IMR-90 (cell line): ENCODE measurements around the gene CCR3.

ENCODE experiments used
- CEBPB ChIP-seq: IDR thresholded peaks from 2 replicates; pipeline ENCODE4 v1.6.1; 2012; ENCODE audit warnings: low read depth, low read length, improper control_type of control experiment
- CTCF ChIP-seq: conservative IDR thresholded peaks from 2 replicates; pipeline ENCODE4 v1.5.1; 2012; ENCODE audit warnings: mild to moderate bottlenecking, low read depth, low read length, improper control_type of control experiment
- FOS ChIP-seq: fragments of 150-350 bp; IDR thresholded peaks from 2 replicates; pipeline ENCODE4 v1.6.1; 2016; ENCODE audit warnings: low read depth, low read length
- MAFK ChIP-seq: IDR thresholded peaks from 2 replicates; pipeline ENCODE4 v1.6.1; 2012; ENCODE audit warnings: low read depth, low read length, improper control_type of control experiment
- MXI1 ChIP-seq: IDR thresholded peaks from 2 replicates; pipeline ENCODE4 v1.6.1; 2012; ENCODE audit warnings: low read depth, mild to moderate bottlenecking, low read length, moderate library complexity, borderline replicate concordance
- NFE2L2 ChIP-seq: fragments of 150-350 bp; IDR thresholded peaks from 2 replicates; pipeline ENCODE4 v1.6.1; 2016; ENCODE audit warnings: low read depth, mild to moderate bottlenecking, low read length
- POLR2A ChIP-seq: IDR thresholded peaks from 2 replicates; pipeline ENCODE4 v1.6.1; 2012; ENCODE audit warnings: mild to moderate bottlenecking, low read depth, low read length
- RAD21 ChIP-seq: IDR thresholded peaks from 2 replicates; pipeline ENCODE4 v1.6.1; 2012; ENCODE audit warnings: low read length, improper control_type of control experiment
- RCOR1 ChIP-seq: IDR thresholded peaks from 2 replicates; pipeline ENCODE4 v1.6.1; 2012; ENCODE audit warnings: mild to moderate bottlenecking, low read length, improper control_type of control experiment; ENCODE audit not compliant: insufficient replicate concordance
- RFX5 ChIP-seq: IDR thresholded peaks from 2 replicates; pipeline ENCODE4 v1.8.0; 2012; ENCODE audit warnings: low read depth, mild to moderate bottlenecking, low read length, moderate library complexity
- SMC3 ChIP-seq: fragments of 150-350 bp; IDR thresholded peaks from 2 replicates; pipeline ENCODE4 v1.6.1; 2016; ENCODE audit warnings: low read depth, mild to moderate bottlenecking, antibody characterized with exemption, low read length, moderate library complexity
- USF2 ChIP-seq: fragments of 150-350 bp; IDR thresholded peaks from 2 replicates; pipeline ENCODE4 v1.6.1; 2017; ENCODE audit warnings: mild to moderate bottlenecking, antibody characterized with exemption, low read length, low read depth

GRCh38 chr3:46200790-46201189 lies 41.5 kb upstream of the CCR3 start:
- TF ChIP-seq RAD21 (no peak), CTCF (no peak), POLR2A (no peak), USF2 (no peak), MAFK (no peak), RFX5 (no peak), SMC3 (no peak), RCOR1 (no peak), FOS (no peak), NFE2L2 (no peak), CEBPB (no peak), MXI1 (no peak)
